Measurements from ENCODE around the gene AZIN2.
"Not testable (repeated sequence)": the region's sequence is repeated elsewhere in the genome, so short reads cannot be mapped to it uniquely, and the experiment has no call there.

Gene AZIN2

DNA sequence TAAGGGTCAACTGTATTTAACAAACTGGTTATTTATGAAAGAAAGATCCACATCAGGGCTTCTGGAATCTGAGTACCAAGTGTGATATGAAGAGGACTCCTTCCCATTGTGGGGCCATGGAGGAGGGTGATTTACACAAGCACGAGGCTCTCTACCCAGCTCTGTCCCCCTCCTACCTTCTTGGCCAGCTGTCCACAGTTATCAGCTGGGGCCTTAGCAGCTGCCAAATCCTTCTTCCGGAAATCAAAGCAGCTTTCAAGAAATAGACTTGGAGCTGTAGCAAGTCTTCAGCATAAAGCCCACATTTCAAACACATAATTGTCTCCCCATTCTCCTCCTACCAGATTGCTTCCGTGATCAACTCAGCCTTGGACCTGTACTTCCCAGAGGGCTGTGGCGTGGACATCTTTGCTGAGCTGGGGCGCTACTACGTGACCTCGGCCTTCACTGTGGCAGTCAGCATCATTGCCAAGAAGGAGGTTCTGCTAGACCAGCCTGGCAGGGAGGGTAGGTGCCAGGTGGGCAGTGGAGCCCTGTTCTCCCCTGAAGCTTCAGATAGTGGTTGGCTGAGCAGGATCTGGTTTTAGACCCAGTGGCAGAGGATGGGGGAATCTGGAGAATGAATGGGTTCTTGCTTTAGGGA is 15.5 kb downstream of the AZIN2 start:
- DNase-seq: no peak

DNA sequence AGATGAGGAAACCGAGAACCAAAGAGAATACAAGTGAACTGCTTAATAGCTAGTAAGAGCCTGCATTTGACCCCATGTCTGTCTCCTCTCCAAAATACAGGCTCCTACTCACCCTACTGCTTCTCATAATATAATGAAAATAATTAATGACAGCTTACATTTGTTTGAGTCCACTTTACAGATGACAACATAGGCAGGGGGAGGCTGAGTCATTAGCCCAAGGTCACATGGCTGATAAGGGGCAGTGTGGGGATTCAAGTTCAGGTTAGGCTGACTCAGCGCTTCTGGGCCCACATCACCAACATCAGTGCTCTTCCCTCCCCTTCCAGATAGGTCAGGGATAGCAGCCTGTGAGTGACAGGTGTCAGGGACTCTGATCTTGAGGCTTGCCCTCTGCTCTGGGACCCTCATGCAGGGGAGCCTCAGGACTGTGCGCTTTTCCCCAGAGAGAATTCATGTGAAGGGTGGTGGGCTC is 16.2 kb downstream of the AZIN2 start:
- no peak for DNase-seq

DNA sequence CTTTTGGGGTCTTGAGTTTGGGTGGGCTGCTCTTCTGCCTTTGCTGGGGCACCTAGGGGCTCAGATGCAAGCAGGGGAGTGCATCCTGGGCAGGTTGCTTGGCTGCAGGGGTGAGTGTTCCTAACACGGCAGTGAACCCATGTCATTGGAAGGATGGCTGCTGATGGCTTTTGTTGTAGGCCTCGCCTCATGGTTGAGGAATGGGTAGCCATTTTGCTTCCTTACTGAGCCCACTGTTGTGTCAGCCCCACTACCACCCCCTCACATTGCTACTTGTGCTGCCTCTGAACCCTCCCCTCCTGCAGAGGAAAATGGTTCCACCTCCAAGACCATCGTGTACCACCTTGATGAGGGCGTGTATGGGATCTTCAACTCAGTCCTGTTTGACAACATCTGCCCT is 16.8 kb downstream of the AZIN2 start:
- no peak for DNase-seq

DNA sequence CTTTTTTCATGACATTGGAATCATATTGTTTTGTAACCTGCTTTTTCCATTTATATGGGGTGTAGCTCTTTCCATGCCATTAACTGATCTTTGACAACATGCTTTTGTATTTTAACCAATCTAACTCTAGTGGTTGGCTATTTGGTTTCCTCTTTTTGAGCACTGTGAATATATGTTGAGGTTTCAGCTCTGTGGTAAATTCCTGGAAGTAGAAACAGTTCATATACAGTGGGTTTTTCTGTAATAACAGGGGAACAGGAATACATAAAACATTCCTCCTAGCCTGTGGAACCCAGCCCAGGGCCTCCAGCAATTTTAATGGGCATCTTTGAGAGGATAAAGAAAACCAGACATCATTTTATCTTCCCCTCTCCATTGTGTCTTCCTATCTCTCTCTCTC is 17.4 kb downstream of the AZIN2 start:
- no peak for DNase-seq

DNA sequence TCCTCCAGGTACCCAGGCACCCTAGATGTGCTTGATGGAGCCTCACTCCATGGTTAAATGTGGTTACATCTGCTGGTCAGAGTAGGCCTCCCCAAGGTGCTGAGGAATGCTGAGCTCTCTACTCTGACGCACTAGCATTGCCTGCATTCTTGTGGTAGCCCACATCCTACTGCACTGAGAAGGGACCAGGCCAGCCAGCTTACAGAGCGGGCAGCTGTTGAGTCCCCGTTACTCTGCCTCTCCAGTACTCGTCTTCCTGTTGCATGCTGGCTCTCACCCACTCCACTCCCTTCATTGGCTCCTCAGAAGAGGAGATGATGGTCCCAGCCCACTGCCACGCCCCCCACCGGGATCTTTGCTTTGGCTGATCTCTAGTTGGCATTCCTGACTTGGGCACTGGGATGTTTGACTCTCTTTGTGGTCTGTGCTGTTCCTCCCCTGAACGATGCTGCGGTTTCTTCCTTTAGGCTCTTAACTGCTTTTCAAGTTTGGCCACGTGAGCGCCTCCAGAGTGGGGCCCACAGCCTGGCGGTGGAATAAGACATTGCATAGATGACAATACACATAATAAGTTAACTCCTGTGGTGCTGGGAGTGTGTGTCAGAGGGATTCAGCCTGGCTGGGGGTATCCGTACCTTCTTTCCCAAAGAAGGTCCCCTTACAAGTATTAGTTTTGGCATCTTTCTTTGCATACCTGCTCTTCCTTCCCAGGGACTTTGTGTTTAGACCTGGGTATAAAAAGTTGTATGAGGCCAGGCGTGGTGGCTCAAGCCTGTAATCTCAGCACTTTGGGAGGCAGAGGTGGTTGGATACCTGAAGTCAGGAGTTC is 18.6 kb downstream of the AZIN2 start:
- peak; percentile 81 for DNase-seq

DNA sequence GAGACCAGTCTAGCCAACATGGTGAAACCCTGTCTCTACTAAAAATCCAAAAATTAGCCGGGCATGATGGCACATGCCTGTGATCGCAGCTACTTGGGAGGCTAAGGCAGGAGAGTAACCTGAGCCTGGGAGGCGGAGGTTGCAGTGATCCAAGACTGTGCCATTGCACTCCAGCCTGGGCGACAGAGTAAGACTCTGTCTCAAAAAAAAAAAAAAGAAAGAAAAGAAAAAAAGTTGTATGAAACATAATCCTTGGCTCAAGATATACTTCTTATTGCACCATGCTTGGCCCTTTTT is 19.1 kb downstream of the AZIN2 start:
- not testable (repeated sequence) for DNase-seq

DNA sequence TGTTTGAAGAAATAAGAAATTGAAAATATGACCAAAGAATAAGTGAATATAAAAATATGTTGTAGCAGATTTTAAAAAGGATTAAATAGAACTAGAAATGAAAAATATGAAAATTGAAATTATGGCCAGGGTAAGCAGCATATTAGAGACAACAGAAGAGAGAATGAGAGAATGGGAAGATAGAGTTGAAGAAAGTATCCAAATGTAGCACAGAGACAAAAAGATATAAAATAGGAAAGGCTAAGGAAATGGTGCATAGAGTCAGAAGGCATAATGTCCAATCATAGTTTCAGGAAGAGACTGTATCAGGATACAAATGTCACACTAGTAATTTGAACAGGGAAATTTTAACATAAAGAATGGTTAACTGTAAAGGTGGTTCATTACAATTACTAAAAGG is 29.5 kb downstream of the AZIN2 start:
- DNase-seq: no peak

DNA sequence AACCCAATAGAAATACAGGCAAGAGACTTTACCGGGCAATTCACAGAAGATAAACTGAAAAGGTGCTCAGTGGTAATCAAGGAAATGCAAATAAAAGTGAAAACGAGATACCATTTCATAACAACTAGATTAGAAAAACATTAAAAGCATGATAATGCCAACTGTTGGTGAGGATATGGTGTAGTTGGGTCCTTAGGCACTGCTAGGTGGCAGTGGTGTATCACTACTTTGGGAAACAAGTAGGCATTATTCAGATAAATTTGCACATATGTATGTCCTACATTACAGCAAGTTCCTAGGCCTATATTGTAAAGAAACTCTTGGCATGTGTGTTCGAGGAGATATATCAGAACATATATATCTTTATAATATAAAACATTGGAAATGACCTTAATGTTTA is 31.0 kb downstream of the AZIN2 start:
- no peak for DNase-seq

DNA sequence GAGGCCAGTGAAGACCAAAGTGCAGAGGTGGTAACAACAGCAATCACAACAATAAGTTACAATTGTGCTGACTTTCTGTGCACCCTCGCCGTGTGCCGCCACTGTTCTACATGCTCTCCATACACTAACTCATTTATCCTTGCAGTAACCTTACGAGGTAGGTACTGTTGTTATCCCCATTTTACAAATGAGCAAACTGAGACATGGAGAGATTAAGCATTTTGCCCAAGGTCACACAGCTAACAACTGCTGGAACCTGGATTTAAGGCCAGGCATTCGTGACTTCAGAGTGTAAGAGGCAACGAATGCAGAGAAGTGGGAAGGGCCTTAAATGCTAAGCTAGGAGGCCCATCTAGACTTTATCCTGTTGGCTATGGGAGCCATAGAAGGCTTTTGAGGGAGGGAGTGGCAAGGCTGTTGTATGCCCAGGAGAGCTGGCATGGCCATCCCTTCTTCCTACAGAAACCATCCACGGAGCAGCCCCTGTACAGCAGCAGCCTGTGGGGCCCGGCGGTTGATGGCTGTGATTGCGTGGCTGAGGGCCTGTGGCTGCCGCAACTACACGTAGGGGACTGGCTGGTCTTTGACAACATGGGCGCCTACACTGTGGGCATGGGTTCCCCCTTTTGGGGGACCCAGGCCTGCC is 36.6 kb downstream of the AZIN2 start:
- no peak for DNase-seq

DNA sequence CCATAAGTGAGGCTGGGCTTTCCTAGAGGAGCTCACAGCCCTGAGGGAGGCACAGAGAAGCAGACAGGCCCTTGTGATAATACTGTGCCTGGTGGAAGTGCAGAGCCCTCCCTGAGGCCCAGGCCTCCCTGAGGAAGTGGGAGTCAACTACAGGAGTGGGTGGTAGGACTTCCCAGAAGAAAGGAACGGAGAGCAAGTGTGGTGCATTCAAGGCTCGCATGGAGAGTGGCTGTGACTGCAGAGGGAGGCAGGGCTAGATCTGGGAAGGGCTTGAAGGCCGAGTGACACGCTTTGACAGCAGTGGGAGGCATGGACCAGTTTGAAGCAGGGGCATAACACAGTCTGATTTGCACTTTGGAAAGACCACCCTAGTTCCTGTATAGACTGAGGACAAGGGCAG is 37.3 kb downstream of the AZIN2 start:
- peak; percentile 14 for DNase-seq

DNA sequence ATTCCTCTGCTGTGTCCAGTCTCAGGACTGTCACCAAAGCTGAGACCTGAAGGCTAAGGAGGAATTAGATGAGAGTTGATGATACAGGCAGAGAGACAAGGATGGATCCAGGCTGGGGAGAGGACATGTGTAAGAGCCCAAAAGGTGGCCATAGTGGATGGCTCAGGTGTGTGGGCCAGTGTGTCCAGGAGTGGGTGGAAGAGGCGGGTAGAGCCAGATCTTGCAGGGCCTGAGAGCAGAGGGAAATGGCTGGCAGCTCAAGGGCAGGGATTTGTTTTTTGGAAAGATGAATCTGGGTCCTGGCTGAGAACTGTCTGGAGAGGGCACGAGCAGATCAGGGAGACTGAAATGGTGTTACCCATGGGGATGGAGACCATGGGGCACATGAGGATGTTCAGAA is 38.1 kb downstream of the AZIN2 start:
- peak; percentile 15 for DNase-seq

DNA sequence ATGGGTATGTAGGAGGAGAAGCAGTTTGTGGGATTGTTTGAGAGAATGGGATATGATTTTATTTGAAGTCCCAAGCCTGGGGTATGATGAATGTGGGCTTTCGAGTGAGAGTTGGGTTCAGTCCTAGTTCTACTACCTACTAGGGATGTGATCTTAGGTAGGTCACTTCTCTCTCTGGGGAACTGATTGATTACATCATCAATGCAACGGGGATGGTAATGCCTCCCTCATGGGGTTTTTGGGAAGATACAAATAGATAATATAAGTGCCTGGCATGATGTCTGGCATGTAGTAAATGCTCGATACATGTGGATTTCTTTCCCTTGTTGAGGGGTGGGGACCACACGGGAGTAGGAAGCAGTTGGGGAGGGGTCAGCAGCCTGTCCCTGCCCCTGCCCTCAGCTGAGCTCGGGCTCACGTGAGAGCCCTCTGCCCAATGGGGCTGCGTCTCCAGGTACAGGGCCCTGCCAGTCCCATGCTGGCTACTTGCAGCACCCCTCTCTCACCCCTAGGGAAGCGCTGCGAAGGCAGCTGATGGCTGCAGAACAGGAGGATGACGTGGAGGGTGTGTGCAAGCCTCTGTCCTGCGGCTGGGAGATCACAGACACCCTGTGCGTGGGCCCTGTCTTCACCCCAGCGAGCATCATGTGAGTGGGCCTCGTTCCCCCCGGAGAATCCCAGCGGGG is 38.7 kb downstream of the AZIN2 start:
- peak; percentile 21 for DNase-seq

DNA sequence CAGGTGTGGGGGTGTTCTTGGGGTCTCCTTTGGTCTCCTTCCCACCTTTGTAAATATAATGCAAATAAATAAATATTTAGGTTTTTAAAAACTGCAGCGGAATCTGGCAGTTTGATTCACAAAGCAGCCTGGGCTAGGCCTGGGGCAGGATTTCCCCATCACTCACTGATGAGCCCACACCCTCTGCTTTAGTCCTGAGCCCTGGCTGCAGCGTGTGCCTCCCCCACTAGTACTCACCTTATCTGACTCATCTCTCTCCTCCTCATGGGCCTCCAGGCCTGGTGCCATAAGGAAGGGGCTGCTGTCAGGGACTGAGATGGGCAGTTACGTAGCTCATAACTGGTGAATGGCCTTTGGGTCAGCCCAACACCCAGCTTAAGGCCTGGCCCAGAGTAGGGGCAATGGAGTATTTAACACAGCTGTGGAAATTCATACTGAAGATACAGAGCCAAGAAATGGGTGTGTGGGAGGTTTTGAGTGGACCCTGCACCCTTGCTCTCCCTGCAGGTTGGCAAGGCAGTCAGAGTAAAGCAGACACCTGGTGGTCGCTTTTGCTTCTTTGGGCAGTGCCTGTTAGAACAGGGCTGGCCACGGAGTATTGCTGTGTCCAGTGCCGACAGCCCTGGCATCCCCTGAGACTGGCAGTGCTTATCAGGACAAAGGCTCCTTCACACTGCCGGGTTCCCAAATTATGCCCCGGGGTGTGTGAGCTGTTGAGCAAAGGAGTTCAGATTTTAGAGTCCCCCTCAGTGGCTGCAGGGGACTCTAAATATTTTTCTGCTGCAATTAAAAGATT is 39.7 kb downstream of the AZIN2 start:
- DNase-seq: peak; percentile 14

DNA sequence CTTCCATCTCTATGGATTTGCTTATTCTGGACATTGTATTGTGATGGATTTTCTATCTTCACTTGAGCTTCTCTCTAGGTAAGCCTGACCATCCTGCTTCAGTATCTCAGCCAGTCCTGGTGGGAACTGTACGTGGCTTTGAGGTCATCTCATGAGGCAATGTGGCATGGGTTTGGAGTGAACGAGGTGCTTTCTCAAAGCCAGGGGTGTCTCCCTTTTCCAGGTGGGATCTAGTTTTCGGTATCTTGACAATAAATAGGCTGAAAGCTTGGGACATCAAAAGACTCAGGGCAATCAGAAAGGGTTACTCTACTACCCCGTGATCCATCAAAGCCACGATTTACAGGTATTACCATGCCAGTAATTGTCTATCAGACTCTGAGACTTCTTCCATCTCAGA is 40.8 kb downstream of the AZIN2 start:
- no peak for DNase-seq

DNA sequence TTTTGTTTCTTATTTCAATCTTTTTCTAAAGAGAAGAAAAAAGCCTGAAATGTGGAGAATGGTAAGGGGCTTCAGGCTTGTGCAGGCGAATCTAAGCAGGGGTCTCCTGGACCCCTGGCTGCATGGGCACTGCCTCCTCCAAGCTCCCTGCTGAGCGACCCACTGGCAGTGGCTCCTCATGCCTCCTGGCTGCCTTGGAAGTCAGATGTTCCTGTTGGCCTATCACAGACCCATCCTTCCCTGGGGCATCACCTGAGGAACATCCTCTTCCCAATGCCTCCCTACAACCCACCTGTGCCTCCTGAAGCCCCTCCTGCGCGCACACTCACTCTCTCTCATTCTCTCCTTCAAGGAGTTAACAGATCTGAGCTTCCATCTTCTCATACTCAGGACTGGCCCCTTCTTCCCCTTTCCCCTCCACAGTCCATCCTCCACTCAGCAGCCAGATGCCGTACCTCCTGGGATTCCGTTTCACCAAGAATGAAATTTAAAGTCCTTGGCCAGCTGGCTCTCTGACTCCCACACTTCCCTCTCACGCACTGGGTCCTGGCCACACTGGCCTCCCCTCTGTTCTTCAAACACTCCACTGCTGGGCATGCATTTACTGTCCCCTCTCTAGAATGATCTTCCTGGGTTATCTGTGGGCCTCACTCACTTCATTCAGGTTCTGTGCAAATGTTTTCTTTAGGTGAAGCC is 41.7 kb downstream of the AZIN2 start:
- DNase-seq: peak; percentile 12

DNA sequence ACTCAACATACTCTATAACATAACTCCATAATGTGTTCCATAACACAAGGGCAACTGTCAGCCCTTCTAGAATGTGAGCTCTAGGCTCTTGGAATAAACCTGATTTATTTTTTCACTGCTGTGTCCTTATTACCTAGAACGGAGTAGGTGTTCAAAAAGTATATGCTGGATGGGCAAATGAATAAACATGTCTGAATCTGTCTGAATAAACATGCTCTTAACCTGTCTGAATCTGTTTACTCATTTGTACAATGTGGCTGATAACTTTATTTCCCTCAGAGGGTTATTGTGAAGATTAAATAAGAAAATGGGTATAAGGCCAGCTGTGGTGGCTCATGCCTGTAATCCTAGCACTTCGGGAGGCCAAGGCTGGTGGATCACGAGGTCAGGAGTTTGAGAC is 42.3 kb downstream of the AZIN2 start:
- no peak for DNase-seq

DNA sequence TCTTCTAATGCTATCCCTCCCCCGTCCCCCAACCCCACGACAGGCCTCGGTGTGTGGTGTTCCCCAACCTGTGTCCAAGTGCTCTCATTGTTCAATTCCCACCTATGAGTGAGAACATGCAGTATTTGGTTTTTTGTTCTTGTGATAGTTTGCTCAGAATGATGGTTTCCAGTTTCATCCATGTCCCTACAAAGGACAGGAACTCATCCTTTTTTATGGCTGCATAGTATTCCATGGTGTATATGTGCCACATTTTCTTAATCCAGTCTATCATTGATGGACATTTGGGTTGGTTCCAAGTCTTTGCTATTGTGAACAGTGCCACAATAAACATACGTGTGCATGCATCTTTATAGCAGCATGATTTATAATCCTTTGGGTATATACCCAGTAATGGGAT is 43.7 kb downstream of the AZIN2 start:
- DNase-seq: not testable (repeated sequence)

DNA sequence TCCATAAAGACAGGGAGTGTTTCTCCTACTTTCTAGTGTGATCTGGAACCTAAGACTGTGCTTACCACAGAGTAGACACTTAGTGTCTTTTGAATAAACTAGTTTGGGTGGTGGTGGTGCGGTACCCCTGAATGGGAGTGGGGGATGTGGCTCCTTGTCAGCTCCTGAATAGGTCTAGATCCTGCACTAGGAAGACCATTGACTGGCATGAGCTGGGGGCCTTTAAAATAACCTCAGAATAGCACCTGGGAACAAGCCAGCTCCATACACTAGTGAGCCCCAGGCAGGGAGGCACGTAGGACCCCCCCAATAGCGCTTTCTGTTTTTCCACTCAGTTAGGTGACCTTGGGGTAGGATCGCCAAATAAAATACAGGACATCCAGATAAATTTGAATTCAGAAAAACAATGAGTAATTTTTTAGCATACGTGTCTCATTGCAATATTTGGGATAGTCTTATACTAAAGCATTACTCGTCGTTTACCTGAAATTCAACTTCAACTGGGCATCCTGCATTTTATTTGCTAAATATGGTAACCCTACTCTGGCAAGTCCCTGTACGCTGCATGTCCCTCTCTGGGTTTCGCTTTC is 45.6 kb downstream of the AZIN2 start:
- DNase-seq: peak; percentile 28

DNA sequence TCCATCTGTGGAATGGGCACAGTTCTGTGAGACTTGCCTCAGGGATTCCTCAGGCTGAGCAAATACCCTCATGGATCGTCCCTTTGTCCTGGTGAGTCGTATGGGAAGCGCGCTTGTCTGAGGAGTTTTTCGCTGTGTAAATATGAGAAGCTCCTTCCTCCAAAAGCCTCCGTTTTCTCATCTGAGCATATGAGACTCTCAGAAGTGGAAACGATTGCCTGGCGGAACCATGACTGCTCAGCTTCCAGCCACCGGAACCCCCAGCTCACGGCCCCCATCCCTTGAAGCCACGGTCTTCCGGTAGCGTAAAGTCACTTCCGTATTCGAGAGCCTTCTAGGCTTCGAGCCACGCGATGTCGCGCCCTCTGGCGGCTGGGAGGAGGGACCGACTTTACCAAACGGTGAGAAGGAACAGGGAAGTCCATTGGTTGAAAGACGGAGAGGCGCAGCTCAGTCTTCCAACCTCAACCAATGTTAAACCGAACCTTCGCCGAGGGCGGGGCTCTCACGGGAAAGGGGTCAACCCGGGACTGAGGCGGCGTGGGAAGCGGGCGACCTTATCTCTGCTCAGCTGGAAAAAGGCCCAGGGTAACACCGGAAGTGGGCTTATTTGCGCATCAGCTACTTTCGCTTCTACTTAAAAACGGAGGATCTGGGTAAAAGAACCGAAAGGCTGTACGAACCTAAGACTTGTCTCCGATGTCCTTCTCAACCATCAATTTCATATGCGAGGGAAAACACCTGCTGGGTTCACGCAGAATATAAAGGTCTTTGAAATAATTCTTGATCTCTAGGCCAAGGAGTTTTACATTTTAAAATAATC is 46.3 kb downstream of the AZIN2 start:
- peak; percentile 99 for DNase-seq

DNA sequence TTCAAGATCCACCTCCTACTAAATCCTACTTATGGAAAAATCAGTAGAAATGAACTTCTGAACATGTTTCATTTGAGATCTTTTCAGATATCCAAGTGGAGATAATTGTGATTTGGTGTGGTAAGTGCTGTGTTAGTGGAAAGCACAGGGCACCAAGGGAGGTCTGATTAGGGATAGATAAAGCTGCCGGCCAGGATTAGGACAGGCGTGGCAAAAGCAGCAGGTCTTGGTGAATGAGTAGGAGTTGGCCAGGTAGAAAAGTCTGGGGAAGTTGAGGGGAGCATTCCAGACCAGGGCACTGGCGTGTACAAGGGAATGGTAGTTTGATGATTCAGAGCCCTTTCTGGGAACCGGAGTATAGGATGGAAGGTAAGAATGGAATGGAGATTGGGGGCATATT is 47.8 kb downstream of the AZIN2 start:
- DNase-seq: peak; percentile 19

DNA sequence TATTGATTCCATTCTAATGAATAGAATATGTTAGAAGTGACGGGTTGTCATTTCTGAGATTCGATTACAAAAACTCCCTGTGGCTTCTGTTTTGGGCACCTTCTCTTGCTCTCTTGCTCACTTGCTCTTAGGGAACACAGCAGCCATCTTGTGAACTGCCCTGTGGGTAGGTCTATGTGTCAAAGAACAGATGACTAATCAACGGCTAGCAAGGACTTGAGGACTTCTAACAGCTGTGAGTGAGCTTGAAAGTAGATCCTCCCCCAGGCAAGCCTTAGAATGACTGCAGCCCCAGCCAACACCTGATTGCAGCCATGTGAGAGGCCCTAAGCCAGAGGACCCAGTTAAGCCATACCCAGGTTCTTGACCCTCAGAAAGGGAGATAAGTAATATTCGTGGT is 49.3 kb downstream of the AZIN2 start:
- DNase-seq: peak; percentile 49
